CD1c-positive myeloid dendritic cell (primary cell): ENCODE data around the gene NUDT4.
A peak's percentile ranks its signal among the peaks of the same experiment; 100 is the strongest.
"Not testable (repeated sequence)": the region's sequence is repeated elsewhere in the genome, so short reads cannot be mapped to it uniquely, and the experiment has no call there.

Experiments used
- DNase-seq: peaks from one replicate; pipeline ENCODE4 v3.0.0-alpha.2; 2016; ENCODE audit errors: extremely low spot score

NUDT4 gene

DNA sequence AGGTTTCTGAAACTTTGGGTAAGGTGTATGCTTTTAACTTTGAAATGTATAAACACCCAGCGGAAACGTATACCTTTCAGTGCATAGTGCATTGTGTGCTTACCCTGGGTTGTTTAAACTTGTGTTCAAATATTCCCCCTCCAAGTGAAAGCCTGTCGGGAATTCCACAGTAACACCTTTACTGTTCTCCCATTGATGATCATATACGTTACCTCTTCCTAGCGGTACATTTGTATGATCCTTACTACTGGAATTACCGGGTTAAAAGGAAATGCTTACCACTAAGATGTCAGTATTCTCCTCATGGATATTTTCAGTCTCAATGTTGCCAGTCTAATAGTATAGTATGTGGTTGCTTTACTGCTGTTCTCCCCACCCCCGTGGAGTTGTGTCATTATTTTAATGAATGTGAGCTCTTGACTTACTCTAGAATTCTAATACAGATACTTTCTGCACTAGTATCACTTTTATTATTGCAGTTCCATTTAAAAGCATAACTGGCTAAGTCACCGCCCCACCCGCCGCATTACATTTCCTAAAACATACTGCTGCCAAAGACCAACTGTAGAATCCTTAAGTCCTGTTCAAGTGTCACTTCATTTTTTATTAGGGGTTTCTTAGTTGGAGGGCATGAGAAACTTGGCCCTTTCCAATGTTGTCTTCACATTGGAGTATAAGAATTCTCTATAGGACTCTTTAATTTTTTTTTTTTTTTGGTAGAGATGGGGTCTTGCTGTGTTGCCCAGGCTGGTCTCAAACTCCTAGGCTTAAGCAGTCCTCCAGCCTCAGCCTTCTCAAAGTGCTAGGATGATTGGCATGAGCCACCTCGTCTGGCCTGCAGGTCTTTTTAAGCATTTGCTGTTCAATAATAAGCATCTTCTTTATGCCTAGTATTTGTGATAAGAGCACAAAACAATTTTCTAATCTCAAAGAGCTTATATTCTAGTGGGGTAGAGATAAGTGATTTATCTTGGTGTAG, 24.9 kb downstream of the NUDT4 start:
- DNase-seq = no peak

DNA sequence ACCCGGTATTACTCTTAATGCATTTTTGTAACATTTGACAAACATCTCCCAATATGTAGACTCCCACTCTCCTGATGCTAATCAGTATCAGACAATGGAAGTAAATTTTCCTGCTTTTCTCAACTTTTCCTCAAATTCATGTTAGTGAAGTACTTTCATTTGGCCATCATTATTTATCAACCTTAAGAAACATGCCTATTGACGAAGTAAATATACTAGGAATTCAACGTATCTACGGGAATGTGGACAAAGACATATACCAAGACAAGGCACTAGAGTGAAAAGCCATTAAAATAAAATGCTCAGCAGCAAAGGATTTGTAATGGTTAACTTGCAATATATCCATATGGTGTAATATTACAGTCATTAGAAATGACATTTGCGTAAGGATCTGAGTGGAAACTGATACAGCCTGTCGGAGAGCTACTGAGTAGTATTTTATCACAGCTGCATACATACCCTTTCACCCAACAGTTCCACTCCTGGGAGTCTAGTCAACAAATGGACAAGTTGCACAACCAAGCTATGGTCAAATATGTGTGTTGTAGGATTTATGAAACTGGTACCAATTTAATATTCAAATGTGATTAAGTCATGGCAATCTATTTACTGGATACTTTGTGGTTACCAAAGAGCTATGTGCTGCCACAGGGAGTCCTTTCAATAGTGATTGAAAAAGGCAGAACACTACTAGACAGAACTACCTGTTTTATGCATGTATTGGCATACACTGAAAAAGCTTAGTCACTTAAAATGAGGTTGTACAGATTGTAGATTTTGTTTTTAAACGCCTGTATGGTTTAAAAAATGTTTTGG, 26.5 kb downstream of the NUDT4 start:
- DNase-seq = no peak

DNA sequence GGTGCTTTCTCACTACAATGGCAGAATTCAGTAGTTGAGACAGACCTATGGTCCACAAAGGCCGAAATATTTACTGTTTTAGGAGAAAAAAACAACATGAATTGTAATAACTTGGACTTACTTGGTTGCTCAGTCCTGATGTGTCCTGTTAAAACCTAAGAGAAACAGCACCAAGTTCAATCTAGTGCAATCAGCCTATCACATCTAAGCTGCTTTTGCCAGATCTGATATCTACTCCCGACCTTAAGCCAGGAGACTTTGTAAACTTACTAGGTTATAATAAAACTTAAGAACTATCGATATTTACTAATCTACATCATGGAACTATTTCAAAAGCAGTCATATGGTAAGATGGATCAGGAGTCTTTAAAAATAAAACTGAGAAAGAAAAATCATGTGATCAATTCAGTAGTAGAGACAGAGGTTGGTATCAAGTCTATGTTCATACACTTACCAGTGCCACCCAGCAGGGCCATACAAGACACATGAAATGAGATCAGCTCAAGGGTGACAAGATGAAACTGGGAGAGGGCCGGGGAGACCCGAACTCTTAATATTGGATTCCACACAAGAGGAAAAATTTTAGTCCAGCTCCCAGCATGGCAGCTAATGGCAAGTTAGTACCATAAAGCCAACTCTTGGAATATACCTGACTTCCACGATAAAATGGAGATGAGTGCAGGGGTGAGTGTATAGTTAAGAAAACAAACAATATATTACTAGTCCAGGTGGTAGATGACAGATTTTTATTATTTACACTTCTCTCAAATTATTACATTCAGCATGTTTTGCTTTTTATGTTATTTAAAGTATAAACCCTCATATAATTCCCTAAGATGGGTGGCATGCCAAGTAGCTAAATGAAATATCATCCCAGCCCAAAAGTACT, 27.5 kb downstream of the NUDT4 start:
- DNase-seq = no peak

DNA sequence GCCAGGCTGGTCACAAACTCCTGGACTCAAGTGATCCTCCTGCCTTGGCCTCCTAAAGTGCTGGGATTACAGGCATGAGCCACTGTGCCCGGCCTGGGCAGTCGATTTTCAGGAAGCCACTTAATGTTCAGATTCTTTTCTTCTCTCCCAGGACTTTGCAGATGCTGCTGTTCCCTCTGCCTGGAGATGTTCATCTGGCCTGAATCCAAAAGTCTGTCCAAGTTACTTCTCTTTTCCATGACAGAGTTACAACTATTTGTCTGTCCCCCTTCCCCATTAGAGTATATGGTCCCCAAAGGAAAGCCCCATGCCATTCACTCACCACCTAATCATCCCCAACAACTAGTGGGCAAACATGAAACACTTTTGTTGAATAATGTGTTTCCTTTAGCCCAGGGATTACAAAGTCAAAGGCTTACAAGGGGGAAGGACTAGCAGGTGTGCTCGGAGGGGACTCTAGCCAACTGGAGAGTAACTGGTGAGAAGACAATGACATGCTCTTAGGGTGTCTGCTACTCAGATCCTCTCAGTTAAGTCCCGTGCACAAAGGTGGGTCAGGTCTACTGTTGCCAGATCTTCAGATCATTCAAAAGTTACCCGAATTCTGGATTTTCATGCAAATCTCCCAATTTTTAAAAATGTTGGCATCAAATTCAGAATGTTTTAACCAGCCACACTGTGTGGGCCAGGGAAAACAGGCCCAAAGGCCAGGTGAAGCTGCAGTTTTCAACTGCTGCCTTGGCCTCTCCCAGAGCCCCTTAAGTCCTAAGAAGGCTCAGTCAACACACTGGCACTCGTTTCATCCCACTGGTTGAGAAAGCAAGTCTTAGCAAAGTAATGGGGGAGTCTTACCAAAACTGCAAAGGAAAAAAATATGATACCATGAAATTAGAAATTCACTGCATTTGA, 29.6 kb downstream of the NUDT4 start:
- no peak for DNase-seq

DNA sequence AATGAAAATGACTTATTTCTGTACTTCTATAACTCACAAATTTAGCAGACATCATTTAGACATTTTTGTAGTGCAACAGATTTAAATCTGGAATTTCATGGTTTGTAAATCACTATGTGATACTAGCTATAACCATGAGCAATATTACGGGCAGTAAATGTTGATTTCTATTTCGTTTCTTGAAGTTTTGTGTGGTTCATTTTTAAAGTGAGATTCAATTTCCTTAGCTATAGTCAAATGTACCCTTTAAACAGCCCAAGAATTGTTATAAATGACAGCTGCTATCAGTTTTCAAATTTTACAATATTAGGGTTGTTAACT, 30.2 kb downstream of the NUDT4 start:
- no peak for DNase-seq

DNA sequence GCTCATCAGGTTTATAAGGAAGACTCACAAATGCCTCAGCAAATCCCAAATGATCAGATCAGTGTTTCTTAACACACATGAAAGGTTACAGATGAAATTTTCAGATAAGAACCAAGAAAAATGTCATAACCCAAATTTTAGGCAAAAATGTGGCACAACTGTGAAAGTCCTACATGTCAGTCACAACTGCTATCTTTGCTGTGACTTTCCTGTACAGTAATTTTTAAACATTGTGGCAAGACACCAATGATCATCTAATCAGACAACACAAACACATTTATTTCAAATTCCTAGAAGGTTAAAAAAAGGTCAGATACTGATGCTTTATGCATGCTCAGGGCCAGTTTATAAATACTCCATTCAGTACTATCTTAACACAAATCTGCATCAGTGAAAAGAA, 31.1 kb downstream of the NUDT4 start:
- no peak for DNase-seq

DNA sequence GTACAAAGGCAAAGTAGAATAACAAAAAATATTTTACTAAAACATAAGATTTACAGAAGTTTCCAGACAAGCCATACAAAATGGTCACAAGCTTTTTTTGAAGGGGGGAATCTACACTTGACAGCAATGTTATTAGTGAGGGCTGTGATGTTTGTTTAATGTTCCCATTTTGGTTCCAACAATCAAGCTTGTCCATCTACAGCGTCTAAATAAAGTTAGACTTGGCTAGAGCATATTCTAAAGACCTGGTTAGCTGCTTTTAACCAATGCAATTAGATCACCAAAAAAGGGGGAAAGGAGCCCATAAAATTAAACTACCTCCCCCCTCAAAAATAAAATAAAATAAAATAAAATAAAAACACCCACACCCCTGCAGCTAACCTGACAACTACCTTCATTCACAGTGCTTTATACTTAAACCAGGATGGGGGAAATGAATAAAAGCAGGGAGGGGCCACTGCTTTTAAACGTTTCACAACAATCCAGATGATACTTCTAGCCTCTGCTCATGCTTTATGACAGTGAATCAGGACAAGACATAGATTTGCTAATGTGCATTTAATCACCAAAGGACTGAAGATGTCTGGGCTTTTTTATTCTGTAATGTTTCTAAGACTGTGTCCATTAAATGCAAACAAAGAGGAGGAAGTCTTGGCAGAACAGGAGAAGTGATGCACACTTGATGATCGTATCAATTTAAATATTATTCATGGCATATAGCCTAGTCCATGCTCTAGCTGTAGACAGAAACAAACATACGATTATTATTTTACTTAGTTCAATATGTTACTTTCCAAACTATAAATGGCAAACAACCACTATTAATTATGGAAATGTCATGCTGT, 31.8 kb downstream of the NUDT4 start:
- not testable (repeated sequence) for DNase-seq

DNA sequence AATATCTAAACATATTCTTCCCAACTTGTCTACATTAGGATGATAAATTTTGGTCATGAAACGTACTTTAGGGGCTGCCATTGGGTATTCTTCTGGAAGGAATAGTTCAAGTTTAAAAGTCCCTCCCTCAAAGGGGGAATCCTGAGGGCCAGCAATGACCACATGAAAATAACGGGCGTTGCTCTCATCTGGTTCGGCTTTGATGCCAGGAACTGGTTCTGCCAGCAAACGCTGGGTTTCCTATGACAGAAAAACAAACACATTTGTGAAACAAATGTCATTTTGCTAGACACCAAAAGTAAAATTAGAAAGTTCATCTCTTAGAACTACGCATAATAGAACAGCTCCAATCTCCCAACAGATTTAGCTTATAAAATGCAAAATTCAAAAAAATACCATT, 33.3 kb downstream of the NUDT4 start:
- not testable (repeated sequence) for DNase-seq

DNA sequence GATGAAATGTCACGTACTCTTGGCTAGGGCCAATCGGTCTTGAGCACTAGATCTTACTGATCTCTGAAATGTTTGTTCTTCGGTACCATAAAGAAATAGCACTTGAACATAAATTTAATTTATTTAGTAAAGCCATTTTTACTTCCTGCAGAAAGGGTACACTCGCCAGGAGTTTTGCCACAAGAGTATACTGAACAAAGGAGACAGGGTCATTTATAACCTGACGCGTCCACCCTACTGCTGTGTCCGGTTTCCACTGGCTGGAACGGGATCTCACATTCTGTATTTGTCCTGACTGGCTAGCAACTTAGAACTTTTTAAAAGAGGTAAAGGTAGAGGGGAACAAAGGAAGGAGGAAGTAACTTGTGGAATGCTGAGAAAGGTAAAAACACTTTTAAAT, 34.7 kb downstream of the NUDT4 start:
- not testable (repeated sequence) for DNase-seq

DNA sequence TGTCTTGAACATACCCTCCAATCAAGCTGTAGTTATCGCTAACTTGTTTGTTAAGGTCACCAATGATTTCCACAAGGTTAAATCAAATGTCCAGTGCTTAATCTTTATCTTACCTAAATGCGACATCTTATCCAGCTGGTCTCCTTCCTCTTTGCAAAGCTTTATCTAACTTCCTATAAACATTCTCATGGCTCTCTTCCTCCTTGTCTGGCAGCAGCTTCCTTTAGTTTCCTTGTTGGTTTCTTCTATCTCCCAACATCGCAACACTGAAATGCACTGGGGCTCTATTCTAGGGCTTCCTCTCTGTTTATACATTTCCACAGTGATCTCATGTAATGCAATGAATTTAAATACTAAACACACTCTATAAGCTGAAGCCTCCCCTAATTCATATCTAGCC, 35.3 kb downstream of the NUDT4 start:
- DNase-seq = peak; percentile 24

DNA sequence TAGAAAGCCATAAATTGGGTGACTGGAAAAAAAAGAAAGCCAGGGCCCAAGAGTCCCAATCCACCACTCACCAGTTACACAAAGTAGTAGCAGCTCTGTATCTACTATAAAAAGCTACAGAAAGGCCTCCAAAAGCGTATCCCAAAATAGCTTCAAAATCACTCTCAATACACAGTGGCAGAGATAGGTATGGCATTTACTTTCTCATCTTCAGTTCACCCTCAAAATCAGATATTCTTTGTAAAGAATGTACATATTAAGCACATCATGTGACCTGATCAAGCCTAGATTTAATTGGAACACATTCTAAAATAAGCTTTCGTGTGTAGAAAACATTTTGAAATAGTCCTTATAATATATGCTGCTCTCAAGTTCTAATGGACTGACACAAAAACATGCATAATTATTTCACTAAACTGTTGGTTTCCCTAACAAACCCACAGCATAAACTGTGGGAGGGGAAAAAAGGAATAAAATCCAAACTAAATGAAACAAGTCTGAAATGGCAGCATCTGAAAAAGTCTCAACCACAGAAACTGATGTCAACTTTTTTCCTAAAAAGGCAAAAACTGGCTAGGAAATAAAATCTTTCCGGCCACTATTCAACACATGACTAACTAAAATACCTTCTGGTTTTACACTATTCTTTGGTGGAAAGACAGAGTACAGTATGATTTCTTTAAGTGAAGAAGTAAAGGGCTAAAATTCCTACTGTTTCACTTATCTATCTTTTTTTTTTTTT, 38.2 kb downstream of the NUDT4 start:
- no peak for DNase-seq

DNA sequence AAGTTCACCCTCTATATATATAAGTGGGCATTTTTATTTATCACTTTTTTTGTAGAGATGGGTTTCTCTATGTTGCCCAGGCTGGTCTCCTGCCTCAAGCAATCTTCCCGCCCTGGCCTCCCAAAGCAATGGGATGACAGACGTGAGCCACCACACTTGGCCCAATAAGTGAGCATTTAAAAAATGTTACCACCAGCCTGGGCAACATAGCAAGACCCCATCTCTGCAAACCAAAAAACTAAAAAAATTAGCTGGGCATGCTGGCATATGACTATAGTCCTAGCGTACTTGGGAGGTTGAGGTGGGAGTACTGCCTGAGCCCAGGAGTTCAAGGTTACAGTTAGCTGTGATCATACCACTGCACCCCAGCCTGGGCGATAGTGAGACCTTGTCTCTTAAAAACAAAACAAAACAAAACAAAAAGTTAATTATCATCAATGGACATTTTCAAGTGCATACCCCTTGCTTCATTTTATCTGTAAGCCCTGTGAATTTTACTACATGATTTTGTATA, 40.3 kb downstream of the NUDT4 start:
- DNase-seq = no peak

DNA sequence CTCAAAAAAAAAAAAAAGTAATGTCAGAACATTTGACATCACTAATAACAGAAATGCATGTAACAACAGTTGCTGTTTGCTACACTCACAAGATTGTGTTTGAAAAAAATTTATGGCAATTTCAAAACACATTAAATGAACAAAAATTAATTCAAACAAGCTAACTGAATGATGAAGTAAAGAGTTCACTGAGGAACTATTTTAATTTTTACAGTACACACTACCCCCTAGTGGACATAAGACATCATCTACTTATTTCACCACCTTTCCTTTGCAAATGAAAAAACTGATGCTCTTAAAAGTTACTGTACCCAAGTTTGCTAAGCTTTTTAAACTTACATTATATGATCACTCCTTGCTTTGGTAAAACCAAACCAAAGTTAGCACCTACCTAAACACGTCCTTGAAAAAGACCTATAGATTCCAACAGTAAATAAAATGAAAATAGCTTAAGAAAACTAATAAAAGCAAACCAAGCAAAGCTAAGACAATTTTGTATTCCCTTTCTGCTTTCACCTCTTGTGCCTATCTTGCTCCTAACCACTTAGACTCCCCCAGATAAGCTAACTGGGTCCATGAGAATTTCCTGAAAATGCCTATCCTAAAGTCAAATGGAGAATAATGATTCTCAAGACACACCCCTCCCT, 41.8 kb downstream of the NUDT4 start:
- peak; percentile 72 for DNase-seq

DNA sequence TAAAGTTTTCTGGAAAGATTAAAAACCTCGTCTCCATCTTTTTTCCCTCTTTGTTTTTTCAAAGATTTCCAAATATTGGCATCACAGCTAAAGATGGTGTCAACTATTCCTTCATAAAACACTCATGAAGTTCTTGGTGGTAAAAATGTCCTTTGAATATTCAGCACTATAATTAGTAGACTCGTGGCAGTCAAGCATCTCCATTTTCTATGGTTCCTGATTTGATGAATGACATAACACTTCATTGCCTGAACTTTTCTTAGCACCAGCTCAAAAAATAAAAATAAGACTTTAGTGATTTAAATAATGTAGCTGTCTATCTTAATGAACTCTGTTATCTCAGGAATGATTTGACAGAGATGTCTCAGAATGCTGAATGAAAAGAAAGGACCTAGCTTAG, 44.3 kb downstream of the NUDT4 start:
- DNase-seq = no peak

DNA sequence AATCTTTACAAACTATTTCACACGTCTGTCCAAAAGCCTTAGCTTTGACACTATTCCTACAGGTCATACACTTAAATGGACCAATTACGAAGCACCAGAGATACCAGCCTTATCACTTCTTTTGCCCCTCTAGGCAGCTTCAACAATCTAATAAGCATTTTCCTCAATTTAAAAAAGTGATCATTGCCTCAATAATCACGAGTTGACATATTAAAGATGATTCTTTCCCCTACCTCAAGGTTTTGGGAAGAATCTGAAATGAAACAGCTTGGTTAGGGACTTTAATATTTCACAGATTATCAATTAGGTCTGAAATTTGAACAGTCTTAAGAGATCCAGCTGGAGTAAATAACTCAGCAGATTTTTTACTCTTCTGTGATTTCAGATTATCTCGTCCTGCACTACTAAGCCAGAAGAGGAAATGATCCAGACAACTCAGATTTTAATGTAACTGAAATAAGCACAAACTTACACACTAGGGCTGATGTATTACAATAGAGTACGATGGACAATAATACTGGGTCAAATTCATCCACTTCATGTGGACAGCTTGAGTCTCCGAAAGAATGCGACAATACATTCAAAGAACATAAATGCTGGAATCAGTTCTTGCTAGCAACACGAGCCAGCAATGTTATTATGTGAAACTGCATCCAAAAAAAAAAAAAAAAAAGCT, 48.1 kb downstream of the NUDT4 start:
- DNase-seq = no peak

DNA sequence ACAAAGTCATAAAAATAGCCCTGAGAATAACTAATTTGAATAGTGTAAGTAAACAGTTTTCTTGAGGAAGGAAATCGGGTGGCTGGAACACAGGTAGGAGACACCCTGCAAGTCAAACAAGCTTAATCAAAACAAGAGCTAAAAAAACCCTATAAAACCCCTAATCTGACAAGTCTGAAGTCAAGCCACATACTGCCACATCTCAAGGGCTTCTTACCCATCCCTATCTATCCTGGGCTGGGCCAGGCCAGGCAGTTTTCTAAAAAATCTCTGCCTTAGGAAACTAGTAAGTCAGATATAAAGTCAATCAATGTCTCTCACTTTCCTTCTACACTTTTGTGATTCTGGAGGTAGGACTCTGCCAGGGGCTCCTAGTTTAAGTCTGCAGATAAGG, 48.7 kb downstream of the NUDT4 start:
- DNase-seq = no peak

DNA sequence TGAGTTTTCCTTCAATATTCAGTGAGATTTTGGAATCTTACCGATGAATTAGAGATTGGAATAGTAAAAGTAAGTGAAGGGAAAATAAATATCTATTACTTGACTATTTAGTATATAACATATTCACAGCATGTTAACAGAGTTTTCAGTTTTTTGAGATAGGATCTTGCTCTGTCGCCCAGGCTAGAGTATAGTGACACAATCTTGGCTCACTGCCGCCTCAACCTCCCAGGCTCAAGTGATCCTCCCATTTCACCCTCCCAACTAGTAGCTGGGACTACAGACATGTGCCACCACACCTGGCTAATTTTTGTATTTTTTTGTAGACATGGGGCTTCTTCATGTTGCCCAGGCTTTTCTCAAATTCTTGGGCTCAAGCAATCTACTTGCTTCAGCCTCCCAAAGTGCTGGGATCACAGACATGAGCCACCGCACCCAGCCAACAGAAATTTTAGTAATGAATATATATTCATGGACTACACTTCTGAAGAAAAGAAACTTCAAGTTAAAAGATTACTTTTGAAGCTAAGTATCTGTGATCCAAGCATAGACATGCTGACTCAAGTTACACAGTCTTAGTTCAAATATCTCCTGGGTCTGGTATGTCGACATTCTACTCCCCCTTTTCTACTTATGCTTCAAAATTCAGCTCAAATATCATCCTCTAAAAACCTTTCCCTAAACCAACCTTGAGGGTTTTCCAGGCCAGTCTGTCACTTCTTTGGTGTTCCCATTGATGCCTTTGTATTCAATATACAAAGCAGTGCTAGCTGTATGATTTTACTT, 50.2 kb downstream of the NUDT4 start:
- no peak for DNase-seq
